Measurements from ENCODE around the gene NDUFS7. TPM values are rescaled to one million over a fixed set of nuclear protein-coding genes. Genes with fewer than 3 reads are reported as not detected.

The NDUFS7 gene
- total RNA-seq, 4 donors from 2014 or later, result 124 to 191 (median 165) TPM

GRCh38 chr19:1408300-1409203, 24.8 kb downstream of the NDUFS7 start:
- peaks cover 0 to 17% (median 0%) of the 10 kb centered on the region in 3 donors for H3K36me3 ChIP-seq
- H3K27ac ChIP-seq, result peak overlapping the region; percentile 96 to 100 (median 98)
- H3K9me3 ChIP-seq, result no peaks in the 10 kb centered on the region
- no peak for DNase-seq
- peak overlapping the region; percentile 92 to 99 (median 96) for H3K4me3 ChIP-seq
- H3K4me1 ChIP-seq, result peaks cover 50 to 71% (median 56%) of the 10 kb centered on the region in 3 donors
- WGBS, 2 donors, result 1 to 6% methylated on average over 13 to 17 of the region's 69 CpGs
- TF ChIP-seq POLR2A (IDR thresholded peaks at IDR 0.05), result peak in 1 of 4 donors; percentile 32
- TF ChIP-seq CTCF (IDR thresholded peaks at IDR 0.05), result no peak
- no peaks in the 10 kb centered on the region for H3K27me3 ChIP-seq
- intact Hi-C loops (cut with DNase I), result loop anchor here (10.0 kb wide), 1 partner anchor 134 kb away; the partner anchor contains the start of gene FAM174C

- TF ChIP-seq CTCF (IDR thresholded peaks at IDR 0.05), result peak in 1 of 6 experiments; percentile 13
- no peak for TF ChIP-seq POLR2A (IDR thresholded peaks at IDR 0.05)
- H3K4me3 ChIP-seq, result peak overlapping the region; percentile 92 to 99 (median 96)
- no peak for DNase-seq
- H3K4me1 ChIP-seq, result peaks cover 56 to 74% (median 63%) of the 10 kb centered on the region in 3 donors
- H3K9me3 ChIP-seq, result no peaks in the 10 kb centered on the region
- no peaks in the 10 kb centered on the region for H3K27me3 ChIP-seq
- H3K27ac ChIP-seq, result peak overlapping the region; percentile 96 to 100 (median 98)
- 17 to 37% methylated on average over 10 of the region's 33 CpGs for WGBS, 2 donors
- intact Hi-C loops (cut with DNase I), result loop anchor here (10.0 kb wide), 1 partner anchor 135 kb away; the partner anchor contains the start of gene FAM174C
- peaks cover 0 to 21% (median 0%) of the 10 kb centered on the region in 3 donors for H3K36me3 ChIP-seq
Observed at GRCh38 chr19:1409204-1410005, 25.7 kb downstream of the NDUFS7 start.

- 20 to 67% methylated on average over 2 to 8 of the region's 23 CpGs for WGBS, 2 donors
- Histone ChIP-seq H3K27me3 (no peaks in the 10 kb centered on the region), H3K4me1 (peaks cover 65 to 83% (median 70%) of the 10 kb centered on the region in 3 donors), H3K9me3 (no peaks in the 10 kb centered on the region), H3K36me3 (peaks cover 0 to 21% (median 0%) of the 10 kb centered on the region in 3 donors), H3K4me3 (peak overlapping the region in 3 of 4 donors; percentile 92 to 99 (median 98)), H3K27ac (peak overlapping the region; percentile 57 to 100 (median 98))
- no peak for DNase-seq
- intact Hi-C loops (cut with DNase I), result no loop called here
- no peak for TF ChIP-seq POLR2A (IDR thresholded peaks at IDR 0.05)
- no peak for TF ChIP-seq CTCF (IDR thresholded peaks at IDR 0.05)
Observed at GRCh38 chr19:1410136-1410786, 26.6 kb downstream of the NDUFS7 start.

- Histone ChIP-seq H3K27ac (peak overlapping the region; percentile 57 to 100 (median 98)), H3K9me3 (no peaks in the 10 kb centered on the region), H3K4me3 (peak overlapping the region in 2 of 4 donors; percentile 98 to 99), H3K36me3 (peaks cover 0 to 21% (median 0%) of the 10 kb centered on the region in 3 donors), H3K27me3 (no peaks in the 10 kb centered on the region), H3K4me1 (peaks cover 70 to 87% (median 75%) of the 10 kb centered on the region in 3 donors)
- intact Hi-C loops (cut with DNase I), result no loop called here
- WGBS, 2 donors, result 55 to 73% methylated on average over 4 to 9 of the region's 9 CpGs
- DNase-seq, result no peak
- TF ChIP-seq POLR2A (IDR thresholded peaks at IDR 0.05) (no peak), CTCF (IDR thresholded peaks at IDR 0.05) (no peak)
Observed at GRCh38 chr19:1410789-1411188, 27.1 kb downstream of the NDUFS7 start.

Measured in esophagus squamous epithelium (tissue), 5 donors.